BLaER1 (cell line): Measurements from ENCODE around the gene NEU4.
A peak's percentile ranks its signal among the peaks of the same experiment; 100 is the strongest.

ENCODE experiments used
- H3K27ac ChIP-seq: shearing (Covaris generic); formaldehyde crosslinking; 2 replicates; pipeline ENCODE4 v1.8.1; 2022
- H3K27me3 ChIP-seq: shearing (Covaris generic); formaldehyde crosslinking; 2 replicates; pipeline ENCODE4 v1.8.1; 2022
- H3K36me3 ChIP-seq: shearing (Covaris generic); formaldehyde crosslinking; 2 replicates; pipeline ENCODE4 v1.8.1; 2022
- H3K4me1 ChIP-seq: shearing (Covaris generic); formaldehyde crosslinking; 2 replicates; pipeline ENCODE4 v1.8.1; 2022
- H3K4me2 ChIP-seq: shearing (Covaris generic); formaldehyde crosslinking; 2 replicates; pipeline ENCODE4 v1.8.1; 2022
- H3K4me3 ChIP-seq: shearing (Covaris generic); formaldehyde crosslinking; 2 replicates; pipeline ENCODE4 v1.8.1; 2022
- H3K9ac ChIP-seq: shearing (Covaris generic); formaldehyde crosslinking; 2 replicates; pipeline ENCODE4 v1.8.1; 2022
- H3K9me3 ChIP-seq: shearing (Covaris generic); formaldehyde crosslinking; 2 replicates; pipeline ENCODE4 v1.8.1; 2022
- H4K20me1 ChIP-seq: shearing (Covaris generic); formaldehyde crosslinking; 2 replicates; pipeline ENCODE4 v1.8.1; 2022
- Cebpa-rat ChIP-seq: shearing (Covaris generic); IDR thresholded peaks from 2 replicates; pipeline ENCODE4 v1.8.1; 2022

Gene NEU4

DNA sequence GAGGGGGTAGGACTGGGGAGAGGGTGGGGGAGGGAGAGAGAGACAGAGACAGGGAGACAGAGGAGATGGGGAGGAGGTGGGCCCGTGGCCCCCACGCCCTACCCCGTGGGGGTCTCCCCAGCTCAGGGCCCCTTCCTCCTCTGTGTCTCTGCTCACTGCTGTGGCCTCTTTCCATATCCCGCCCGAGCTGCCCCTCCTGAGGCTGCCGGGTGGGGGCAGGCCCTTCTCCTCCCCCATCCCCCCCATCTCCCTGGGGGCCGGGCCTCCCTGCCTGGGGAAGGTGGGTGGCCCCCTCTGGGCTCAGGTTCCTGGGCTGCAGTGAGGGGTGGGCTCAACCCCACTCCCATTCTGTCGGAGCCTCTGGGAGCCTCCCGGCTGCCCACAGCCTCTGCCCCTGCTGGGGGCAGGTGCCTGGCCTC lies 50.0 kb downstream of the NEU4 start:
- Histone ChIP-seq H4K20me1 (no peaks in the 10 kb centered on the region), H3K4me2 (peak overlapping the region; percentile 100), H3K27ac (peak overlapping the region; percentile 97), H3K4me3 (peak overlapping the region; percentile 69), H3K4me1 (peaks cover 95% of the 10 kb centered on the region), H3K27me3 (peaks cover 8% of the 10 kb centered on the region), H3K9me3 (no peaks in the 10 kb centered on the region), H3K9ac (peak overlapping the region; percentile 80), H3K36me3 (no peaks in the 10 kb centered on the region)
- no peak for TF ChIP-seq Cebpa-rat

DNA sequence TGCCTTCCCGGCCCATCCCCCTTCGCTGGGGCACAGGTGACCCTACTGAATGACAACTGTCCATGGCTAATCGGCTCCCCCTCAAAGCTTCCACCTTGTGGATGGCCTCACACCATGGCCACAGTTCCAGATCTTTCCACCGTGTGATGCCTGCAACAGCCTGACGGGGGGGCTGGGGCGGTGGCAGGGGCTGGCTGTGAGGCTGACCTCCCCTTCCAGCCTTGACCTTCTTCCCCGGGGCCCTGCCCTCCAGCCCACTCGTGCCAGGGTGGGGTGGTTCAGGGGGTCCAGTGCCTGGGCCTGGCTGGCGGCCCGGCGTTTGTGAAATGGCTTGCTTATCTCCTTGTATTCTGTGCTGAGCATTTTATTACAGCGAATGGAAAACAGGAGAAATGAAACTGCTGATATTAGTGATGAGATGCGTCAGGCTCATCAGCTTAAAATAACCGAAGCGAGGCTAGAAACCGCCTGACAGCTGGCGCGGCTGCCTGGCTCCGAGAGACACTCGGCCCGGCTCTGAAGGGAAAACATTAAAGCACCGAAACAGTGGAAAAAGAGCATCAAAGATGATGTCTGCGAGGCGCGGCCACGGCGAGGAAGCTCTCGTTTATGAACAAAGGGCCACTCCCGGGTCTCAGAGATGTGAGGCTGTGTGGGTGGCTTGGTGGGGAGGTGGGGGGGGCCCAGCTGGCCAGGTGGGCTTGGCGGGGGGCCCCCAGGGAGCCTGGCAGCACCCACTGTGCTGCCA lies 50.6 kb downstream of the NEU4 start:
- no peak for TF ChIP-seq Cebpa-rat
- Histone ChIP-seq H3K36me3 (no peaks in the 10 kb centered on the region), H3K27ac (peak overlapping the region; percentile 97), H3K9ac (peak overlapping the region; percentile 80), H3K4me2 (peak overlapping the region; percentile 100), H3K4me1 (peaks cover 95% of the 10 kb centered on the region), H3K4me3 (peak overlapping the region; percentile 69), H3K9me3 (no peaks in the 10 kb centered on the region), H3K27me3 (peaks cover 8% of the 10 kb centered on the region), H4K20me1 (no peaks in the 10 kb centered on the region)

DNA sequence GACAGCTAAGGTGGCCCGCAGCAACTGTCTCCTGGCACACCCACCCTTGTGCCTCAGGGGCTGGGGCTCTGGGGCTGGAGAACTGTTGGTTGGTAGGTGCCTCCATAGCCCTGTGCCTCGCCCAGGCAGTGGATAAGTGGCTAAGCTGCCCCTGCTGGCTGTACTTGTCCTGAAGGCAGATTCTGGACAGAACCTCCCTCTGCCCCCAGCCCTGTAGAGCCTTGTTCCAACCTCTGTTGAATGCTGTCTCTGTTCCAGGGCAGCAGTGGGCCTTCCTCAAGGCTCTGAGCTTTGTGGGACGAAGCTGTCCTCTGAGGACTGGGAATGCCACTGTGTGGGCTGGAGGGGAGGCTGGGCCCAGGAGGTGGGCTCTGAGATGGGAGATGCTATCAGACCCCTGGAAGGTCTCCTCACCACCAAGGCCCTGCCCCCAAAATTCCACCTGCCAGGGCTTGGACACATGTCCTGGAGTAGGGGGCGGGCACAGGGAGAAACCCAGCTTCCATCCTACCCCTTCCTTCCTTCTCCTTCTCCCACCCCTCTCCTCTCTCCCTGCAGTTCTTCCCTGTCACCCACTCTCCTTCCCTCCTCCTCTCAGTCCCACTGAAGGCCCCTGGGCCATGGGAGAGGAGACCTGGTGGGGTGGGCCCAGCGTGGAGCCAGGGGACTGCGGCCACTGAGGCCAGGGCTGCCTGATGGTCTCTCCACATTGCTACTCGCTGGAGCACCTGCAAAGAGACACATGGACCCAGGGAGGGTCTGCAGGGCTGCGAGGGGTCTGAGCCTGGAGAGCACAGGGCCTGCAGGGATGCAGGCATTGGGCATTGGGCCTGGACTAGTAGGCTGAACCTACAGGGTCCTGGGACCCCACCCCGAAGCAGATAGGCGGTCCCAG lies 51.4 kb downstream of the NEU4 start:
- H3K27ac ChIP-seq, result peak overlapping the region; percentile 97
- H4K20me1 ChIP-seq, result no peaks in the 10 kb centered on the region
- peak overlapping the region; percentile 80 for H3K9ac ChIP-seq
- no peak for TF ChIP-seq Cebpa-rat
- H3K4me2 ChIP-seq, result peak overlapping the region; percentile 100
- peaks cover 95% of the 10 kb centered on the region for H3K4me1 ChIP-seq
- no peaks in the 10 kb centered on the region for H3K9me3 ChIP-seq
- H3K36me3 ChIP-seq, result no peaks in the 10 kb centered on the region
- H3K27me3 ChIP-seq, result peaks cover 8% of the 10 kb centered on the region
- H3K4me3 ChIP-seq, result peak overlapping the region; percentile 47

DNA sequence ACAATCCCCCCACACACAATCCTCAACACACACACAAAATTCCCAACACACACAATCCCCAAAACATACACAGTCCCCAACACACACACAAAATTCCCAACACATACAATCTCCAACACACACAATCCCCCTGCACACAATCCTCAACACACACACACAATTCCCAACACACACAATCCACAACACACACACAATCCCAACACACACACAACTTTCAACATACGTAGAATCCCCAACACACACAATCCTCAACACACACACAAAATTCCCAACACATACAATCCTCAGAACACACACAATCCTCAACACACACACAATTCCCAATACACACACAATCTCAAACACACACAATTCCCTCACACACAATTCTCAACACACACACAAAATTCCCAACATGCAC lies 52.3 kb downstream of the NEU4 start:
- Histone ChIP-seq H3K9ac (peak overlapping the region; percentile 80; the same call in 1 of the 2 replicates), H3K4me3 (no peak overlapping the region), H3K36me3 (no peaks in the 10 kb centered on the region), H3K4me2 (peak overlapping the region; percentile 100), H3K9me3 (no peaks in the 10 kb centered on the region), H3K27me3 (peaks cover 12% of the 10 kb centered on the region), H3K27ac (peak overlapping the region; percentile 97), H3K4me1 (peaks cover 95% of the 10 kb centered on the region), H4K20me1 (no peaks in the 10 kb centered on the region)
- no peak for TF ChIP-seq Cebpa-rat

DNA sequence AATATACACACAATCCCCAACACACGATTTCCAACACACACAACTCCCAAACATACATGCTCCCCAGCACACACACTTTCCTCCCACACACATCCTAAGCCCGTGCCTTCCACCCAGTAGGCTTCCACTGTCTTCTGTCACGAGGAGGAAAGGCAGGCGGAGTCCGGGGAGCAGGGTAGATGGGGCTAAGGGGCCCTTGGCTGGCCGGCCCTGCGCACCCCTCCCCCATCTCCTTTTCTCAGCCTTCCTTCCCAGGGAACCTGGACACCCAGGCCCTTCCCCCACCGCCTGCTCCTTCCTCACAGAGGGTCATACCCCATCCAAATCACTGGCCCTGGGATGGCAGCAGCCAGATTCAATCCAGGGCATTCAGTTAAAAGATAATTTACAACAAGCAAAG lies 53.1 kb downstream of the NEU4 start:
- Histone ChIP-seq H3K4me3 (no peak overlapping the region), H3K4me2 (peak overlapping the region; percentile 100), H3K27ac (peak overlapping the region; percentile 97), H3K4me1 (peaks cover 95% of the 10 kb centered on the region), H3K27me3 (peaks cover 16% of the 10 kb centered on the region), H3K9ac (no peak overlapping the region), H3K36me3 (no peaks in the 10 kb centered on the region), H4K20me1 (no peaks in the 10 kb centered on the region), H3K9me3 (no peaks in the 10 kb centered on the region)
- no peak for TF ChIP-seq Cebpa-rat

DNA sequence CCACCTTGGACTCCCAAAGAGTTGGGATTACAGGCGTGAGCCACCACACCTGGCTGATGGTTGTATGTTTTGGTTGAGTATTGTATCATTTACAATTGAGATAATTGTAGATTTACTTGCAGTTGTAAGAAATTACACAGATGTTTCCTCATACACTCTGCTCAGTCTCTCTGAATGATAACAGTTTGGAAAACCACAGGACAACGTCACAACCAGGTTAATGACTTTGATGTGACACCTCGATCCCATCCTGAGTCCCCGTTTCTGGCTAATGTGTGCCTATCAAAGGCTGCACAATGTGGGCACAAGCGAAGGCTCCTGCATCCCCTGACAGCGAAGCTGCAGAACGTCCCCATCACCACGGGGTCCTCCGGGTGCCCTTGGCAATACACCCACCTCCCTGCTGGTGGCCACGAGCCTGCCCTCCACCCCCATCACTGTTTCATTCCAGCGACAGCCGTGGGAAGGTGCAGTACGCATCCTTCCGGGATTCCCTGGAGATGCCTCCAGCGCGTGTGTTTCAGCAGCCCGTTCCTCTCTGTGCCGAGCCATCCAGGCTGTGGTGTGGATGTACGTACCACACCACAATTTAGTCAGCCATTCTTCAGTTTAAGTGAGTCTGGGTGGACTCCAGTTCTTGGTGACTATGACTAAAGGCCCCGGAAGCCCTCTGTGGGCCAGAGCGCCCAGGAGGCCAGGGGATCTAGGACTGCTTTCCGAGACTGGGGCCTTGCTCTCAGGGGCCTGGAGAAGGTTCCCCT lies 54.0 kb downstream of the NEU4 start:
- H3K27me3 ChIP-seq, result peaks cover 16% of the 10 kb centered on the region
- H3K4me2 ChIP-seq, result peak overlapping the region; percentile 100
- H3K27ac ChIP-seq, result peak overlapping the region; percentile 97
- H3K9ac ChIP-seq, result peak overlapping the region; percentile 66; the same call in 1 of the 2 replicates
- no peaks in the 10 kb centered on the region for H3K9me3 ChIP-seq
- H3K36me3 ChIP-seq, result no peaks in the 10 kb centered on the region
- H3K4me1 ChIP-seq, result peaks cover 95% of the 10 kb centered on the region
- no peaks in the 10 kb centered on the region for H4K20me1 ChIP-seq
- TF ChIP-seq Cebpa-rat, result no peak
- peak overlapping the region; percentile 38; the same call in 1 of the 2 replicates for H3K4me3 ChIP-seq

DNA sequence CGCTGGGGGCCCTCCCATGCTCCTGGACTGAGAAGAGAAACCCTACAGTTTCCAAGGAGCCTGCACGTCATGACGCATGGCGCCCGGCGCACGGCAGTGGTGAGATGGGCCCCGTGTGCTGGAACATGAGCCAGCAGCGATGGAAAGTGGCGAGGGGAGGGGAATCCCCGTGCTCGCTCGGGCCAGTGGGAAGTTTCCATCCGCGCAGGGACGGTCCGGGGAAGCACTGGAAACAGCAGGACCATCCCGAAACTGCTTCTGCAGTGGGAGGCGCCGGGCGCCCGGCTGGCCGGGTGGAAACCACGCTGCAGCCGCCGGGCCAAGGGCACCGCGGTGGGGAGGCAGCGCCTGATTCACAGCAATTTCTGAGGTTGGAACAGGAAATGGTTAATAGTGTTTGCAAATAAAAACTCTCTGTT lies 54.6 kb downstream of the NEU4 start:
- no peaks in the 10 kb centered on the region for H4K20me1 ChIP-seq
- H3K4me1 ChIP-seq, result peaks cover 95% of the 10 kb centered on the region
- H3K4me2 ChIP-seq, result peak overlapping the region; percentile 100
- no peak for TF ChIP-seq Cebpa-rat
- peak overlapping the region; percentile 66; the same call in 1 of the 2 replicates for H3K9ac ChIP-seq
- H3K9me3 ChIP-seq, result no peaks in the 10 kb centered on the region
- peak overlapping the region; percentile 60 for H3K27ac ChIP-seq
- H3K27me3 ChIP-seq, result peaks cover 16% of the 10 kb centered on the region
- peak overlapping the region; percentile 38; the same call in 1 of the 2 replicates for H3K4me3 ChIP-seq
- H3K36me3 ChIP-seq, result no peaks in the 10 kb centered on the region

DNA sequence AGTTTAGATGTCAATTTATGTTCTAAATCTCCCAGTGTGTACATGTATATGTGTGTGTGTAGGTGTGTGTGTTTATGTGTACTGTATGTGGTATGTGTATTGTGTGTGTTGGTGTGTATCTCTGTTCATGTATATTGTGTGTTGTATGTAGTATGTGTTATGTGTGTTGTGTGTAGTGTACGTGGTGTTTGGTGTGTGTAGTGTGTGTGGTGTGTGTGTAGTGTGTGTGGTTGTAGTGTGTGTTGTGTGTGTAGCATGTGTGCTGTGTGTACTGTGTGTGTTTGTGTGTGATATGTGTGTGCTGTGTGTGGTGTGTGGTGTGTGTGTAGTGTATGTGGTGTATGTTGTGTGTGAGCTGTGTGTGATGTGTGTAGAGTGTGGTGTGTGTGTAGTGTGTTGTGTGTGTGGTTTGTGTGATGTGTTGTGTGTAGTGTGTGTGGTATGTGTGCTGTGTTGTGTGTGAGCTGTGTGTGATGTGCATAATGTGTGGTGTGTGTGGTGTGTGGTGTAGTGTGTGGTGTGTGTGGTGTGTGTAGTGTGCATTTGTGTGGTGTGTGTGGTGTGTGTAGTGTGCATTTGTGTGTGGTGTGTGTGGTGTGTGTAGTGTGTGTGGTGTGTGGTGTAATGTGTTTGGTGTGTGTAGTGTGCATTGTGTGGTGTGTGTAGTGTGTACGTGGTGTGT lies 55.3 kb downstream of the NEU4 start:
- Histone ChIP-seq H3K4me3 (no peak overlapping the region), H3K27me3 (peaks cover 16% of the 10 kb centered on the region), H4K20me1 (no peaks in the 10 kb centered on the region), H3K4me1 (peaks cover 97% of the 10 kb centered on the region), H3K9ac (no peak overlapping the region), H3K9me3 (no peaks in the 10 kb centered on the region), H3K4me2 (peak overlapping the region; percentile 100), H3K36me3 (no peaks in the 10 kb centered on the region), H3K27ac (no peak overlapping the region)
- TF ChIP-seq Cebpa-rat, result no peak

DNA sequence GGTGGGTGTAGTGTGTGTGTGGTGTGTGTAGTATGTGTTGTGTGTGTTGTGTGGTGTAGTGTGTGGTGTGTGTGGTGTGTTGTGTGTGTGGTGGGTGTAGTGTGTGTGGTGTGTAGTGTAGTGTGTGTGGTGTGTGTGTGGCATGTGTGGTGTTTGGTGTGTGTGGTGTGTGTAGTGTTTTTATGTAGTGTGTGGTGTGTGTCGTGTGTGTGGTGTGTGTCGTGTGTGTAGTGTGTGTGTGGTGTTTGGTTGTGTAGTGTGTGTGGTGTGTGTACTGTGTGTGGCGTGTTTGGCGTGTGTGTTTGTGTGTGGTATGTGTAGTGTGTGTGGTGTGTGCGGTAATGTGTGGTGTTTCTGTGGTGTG lies 55.8 kb downstream of the NEU4 start:
- Histone ChIP-seq H4K20me1 (no peaks in the 10 kb centered on the region), H3K4me2 (peak overlapping the region; percentile 100), H3K27me3 (peaks cover 16% of the 10 kb centered on the region), H3K9me3 (no peaks in the 10 kb centered on the region), H3K4me1 (peaks cover 99% of the 10 kb centered on the region), H3K36me3 (no peaks in the 10 kb centered on the region), H3K4me3 (no peak overlapping the region), H3K27ac (no peak overlapping the region), H3K9ac (no peak overlapping the region)
- no peak for TF ChIP-seq Cebpa-rat
